Activated effector memory CD4-positive, alpha-beta T cell treated with anti-CD3 and anti-CD28 coated beads, Interleukin-2, amount 50 U/mL, for 16 hours (primary cell): ENCODE measurements around the gene TMC5.
"Not testable (repeated sequence)": the region's sequence is repeated elsewhere in the genome, so short reads cannot be mapped to it uniquely, and the experiment has no call there.

Experiments
- DNase-seq: peaks from one replicate; pipeline ENCODE4 v3.0.0-alpha.2; 2020

The TMC5 gene, protein sequence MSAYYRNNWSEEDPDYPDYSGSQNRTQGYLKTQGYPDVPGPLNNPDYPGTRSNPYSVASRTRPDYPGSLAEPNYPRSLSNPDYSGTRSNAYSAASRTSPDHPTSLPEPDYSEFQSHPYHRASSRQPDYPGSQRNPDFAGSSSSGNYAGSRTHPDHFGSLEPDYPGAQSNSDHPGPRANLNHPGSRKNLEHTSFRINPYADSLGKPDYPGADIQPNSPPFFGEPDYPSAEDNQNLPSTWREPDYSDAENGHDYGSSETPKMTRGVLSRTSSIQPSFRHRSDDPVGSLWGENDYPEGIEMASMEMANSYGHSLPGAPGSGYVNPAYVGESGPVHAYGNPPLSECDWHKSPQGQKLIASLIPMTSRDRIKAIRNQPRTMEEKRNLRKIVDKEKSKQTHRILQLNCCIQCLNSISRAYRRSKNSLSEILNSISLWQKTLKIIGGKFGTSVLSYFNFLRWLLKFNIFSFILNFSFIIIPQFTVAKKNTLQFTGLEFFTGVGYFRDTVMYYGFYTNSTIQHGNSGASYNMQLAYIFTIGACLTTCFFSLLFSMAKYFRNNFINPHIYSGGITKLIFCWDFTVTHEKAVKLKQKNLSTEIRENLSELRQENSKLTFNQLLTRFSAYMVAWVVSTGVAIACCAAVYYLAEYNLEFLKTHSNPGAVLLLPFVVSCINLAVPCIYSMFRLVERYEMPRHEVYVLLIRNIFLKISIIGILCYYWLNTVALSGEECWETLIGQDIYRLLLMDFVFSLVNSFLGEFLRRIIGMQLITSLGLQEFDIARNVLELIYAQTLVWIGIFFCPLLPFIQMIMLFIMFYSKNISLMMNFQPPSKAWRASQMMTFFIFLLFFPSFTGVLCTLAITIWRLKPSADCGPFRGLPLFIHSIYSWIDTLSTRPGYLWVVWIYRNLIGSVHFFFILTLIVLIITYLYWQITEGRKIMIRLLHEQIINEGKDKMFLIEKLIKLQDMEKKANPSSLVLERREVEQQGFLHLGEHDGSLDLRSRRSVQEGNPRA

DNA sequence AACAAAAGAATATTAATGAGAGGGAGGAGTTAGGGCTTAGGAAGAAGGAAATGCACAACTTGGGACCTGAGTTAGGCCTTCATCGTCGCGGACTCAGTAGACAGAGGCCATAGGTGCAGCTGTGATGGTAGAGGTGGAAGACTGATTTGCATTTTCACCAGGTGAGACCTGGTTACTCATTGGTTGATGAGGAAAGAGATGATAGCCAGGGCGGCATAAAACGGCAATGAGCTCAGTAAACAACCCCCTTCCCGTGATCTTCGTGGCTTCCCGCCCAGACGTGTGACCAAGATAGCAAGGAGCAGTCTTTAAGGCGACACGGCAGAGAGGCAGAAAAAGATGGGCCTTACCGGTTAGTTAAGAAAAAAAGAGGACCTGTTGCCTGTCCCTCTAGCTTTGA, at the start of gene TMC5:
Gene TMC5 (plus strand): TSS at position 244 of the 400 bp plus-strand sequence. CDS start 22,156 bp downstream, outside the sequence.
- no peak for DNase-seq

DNA sequence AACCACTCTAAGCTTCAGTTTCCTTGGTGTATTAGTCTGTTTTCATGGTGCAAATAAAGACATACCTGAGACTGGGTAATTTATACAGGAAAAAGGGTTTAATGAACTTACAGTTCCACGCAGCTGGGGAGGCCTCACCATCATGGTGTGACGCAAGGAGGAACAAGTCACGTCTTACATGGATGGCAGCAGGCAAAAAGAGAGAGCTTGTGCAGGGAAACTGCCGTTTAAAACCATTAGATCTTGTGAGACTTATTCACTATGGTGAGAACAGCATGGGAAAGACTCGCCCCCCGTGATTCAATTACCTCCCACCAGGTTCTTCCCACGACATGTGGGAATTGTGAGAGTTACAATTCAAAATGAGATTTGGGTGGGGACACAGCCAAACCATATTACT, 45.1 kb upstream of the TMC5 start:
- DNase-seq: not testable (repeated sequence)

DNA sequence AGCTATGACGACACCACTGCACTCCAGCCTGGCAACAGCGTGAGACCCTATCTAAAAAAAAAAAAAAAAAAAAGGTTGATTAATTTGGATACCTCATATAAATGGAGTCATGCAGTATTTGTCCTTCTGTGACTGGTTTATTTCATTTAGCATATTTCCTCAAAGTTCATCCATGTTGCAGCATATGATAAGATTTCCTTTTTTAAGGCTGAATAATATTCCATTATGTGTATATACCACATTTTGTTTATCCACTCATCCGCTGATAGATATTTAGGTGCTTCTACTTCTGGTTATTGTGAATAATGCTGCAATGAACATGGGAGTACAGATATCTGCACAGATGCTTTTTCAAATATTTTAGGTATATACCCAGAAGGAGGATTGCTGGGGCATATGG, 43.3 kb upstream of the TMC5 start:
- no peak for DNase-seq

DNA sequence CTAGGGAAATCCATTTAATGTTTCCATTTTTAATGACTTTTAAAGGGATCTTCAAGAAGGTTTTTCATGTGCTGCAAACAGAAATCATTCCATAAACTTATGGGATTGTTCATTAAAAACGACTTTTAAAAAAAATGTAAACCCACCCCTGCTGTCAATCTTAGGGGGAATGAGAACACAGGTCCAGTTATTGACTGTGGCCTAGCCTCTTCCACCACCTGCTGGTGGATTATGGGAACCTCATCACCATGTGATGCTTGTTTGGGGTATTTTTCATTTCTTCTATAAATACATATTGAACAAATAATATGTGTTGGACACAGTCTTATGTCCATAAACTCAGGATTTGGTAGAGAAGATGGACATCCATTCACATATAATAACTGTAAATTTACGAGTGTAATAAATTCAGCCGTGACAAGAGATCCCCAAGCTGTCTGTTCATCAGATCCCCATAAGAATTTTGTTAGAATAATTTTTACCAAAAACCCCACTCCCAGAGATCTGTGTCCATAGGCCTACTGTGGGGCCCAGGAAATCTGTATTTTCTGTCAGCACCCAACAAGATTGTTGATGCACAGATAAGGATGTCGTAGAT, 42.0 kb upstream of the TMC5 start:
- no peak for DNase-seq

DNA sequence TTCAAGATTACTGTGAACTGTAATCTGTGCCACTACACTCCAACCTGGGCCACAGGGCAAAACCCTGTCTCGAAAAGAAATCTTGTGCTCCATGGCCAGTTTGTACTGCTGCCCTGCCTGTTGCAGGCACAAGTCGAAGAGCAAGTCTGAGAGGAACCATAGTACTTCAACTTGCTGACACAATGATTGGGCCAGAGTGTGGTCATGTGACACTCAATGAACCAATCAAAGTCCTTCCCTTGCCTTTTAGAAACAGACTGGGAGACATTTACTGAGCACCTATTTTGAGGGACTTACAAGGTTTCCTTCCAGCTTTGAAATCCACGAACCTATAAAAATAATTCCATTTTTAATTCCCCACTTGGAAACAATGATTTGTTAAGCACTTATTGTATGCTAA, 39.8 kb upstream of the TMC5 start:
- DNase-seq: no peak

DNA sequence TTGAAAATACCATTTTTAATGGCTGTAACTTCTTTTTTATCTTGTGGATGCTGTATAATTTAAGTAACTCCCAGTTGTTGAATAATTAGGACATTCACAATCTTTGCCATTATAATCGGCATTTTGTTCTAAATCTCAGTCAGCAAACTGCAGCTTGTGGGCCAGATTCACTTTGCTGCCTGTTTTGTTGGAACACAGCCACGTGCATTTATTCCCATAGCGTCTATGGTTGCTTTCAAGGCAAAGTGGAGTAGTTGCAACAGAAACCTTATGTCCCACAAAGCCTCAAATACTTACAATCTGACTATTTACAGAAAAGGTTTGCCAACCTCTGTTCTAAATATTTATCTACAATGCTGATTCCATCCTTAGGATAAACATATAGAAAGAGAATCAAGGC, 39.2 kb upstream of the TMC5 start:
- no peak for DNase-seq

DNA sequence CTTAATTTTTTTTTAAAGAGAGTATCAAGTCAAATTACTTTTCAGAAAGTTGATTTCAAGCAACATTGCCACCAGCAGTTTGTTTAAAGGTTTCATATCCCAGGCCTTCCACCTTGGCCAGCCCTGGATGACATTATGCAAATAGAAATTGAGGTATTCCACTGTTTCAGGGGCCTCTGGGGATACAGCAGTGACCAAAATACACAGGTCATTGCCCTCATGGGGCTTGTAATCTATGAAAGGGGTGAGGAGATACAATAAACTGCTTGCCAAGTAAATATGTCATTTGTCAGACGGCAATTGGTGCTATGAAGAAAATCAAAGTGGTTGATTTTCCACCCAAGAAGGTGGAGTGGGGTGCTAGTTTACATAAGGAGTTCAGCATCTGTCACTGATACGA, 37.8 kb upstream of the TMC5 start:
- no peak for DNase-seq

DNA sequence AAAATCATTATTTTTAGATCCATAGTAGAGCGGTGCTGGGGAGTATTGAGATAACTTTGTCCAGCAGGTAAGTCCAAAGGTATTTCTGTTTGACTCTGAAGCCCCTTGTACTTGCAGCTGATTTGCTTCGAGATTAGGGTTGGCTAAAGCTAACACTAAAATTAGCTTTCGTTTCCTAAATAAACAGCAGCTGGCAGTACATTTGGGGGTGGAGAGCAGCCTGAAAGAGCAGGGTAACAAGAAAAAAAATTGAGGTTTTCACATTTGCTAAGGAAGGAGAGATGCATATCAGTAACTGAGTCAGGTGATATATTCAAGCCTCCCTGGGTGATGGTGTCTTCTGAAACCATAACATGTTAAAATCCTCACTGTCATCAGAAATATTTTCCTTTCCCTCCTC, 37.4 kb upstream of the TMC5 start:
- DNase-seq: no peak

DNA sequence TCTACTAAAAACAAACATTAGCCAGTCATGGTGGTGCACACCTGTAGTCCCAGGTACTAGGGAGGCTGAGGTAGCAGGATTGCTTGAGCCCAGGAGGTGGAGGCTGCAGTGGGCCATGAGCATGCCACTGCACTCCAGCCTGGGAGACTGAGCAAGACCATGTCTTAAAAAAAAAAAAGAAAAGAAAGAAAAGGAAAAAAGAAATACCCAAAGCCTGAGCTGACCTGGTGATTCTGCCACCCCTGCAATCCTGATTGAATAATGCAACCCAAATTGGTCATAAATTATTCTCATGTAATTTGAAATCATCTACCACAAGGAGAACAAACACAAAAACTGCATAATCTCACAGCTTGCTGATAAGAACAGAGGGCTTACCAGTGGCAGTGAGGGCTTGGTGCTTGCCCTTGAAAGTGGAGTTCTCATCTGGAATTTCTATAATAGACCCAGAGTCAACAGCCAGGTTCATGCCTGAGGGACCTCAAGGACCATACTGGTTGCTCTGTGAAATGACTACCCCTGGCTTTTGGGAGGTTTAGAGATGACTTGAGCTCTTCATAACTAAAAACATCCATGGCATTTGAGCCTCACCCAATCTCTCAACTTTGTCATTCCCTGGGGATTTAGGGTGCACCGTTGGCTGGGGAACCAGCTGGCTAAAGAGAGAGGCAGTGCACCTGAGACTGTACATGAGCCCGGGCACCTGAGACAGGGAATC, 35.4 kb upstream of the TMC5 start:
- no peak for DNase-seq

DNA sequence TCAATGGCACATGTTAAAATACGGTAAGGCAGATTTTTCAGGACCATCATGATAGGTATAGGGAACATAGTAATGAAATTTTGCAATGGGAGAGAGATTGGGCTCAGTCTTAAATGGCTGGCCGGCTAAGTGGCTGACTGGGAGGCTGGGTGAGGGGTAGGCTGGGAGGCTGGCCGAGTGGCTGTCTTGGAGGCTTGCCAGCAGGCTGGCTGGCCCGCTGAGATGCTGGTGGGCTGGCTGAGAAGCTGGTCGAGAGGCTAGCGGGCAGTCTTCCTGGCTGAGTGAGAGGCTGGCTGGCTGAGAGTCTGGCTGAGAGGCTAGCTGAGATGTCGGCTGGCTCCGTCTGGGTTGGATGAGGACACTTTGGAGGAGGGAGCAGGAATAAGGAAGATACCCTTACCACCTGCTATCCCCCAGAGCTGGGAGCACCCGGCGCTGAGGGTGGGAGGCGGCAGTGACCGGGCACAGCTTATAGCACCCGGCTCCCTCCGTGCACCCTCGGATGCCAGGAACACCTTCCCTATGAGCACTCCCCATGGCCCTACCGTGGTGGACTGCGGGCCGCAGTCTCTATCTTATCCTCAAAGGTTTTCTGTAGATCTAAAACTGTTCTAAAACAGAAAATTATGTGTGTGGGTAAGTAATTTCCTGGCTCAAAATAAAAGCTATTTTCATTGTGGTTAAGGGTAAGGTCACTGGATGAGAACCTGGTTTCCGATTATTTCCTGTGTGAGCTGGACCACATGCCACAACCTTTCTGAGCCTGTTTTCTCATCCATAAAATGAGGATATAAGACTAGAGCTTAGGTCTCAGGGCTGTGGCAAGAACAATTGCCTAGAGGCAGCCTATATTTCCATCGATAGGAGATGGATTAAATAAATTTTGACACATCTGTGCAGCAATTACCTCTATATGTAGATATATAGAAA, 34.5 kb upstream of the TMC5 start:
- no peak for DNase-seq

DNA sequence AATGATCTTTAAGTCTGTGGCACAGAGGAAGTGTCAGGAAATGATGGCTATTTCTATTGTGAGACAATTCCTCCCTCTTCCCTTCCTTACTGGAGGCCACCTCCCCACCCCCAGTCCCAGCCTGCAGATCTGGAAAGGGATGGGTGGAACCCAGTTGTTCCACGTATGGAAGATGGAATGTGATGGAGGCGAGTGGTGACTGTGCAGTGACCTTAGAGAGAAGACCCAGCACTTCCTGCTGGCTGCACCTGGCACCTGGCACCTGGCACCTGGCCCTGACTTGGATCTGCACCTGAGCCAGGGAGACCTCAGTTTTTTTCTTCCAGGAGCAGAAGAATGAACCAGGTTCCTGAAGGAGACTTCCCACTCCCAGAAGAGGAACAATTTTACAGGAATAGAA, 33.0 kb upstream of the TMC5 start:
- DNase-seq: no peak

DNA sequence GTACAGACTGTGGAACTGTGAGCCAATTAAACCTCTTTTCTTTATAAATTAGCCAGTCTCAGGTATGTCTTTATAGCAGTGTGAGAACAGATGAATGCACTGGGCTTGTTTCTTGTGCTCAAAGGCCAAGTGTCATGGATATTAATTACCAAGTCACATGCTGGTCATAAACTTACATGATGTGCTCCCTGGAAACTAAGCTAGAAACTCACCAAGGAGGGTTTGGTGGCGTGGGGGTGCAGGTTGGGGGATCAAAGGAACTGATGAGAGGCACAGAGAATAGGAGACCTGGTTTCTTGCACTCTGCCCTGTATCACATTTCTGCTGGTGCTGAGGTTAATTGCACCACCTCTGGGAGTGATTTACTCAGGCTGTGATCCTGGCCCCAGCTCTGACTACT, 31.2 kb upstream of the TMC5 start:
- DNase-seq: no peak

DNA sequence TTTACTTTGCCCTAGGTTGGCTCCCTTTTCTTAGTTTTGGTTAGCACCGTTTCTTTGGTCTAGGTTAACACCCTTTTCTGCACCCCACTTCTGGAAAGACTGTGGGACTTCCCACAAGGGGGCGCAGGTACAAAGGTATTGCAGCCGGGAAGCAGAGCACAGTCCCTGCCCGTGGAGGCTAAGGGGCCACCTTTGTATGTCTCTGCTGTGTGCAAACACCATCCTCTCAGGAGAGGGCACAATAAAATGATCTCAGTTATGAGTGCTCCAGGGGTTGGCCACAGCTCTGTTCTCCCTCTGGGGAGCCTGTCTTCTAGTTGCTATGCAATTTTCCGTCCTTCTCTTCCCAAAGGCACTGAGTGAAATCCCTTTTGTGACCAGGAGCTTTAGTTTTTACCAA, 28.4 kb upstream of the TMC5 start:
- peak; percentile 76 for DNase-seq

DNA sequence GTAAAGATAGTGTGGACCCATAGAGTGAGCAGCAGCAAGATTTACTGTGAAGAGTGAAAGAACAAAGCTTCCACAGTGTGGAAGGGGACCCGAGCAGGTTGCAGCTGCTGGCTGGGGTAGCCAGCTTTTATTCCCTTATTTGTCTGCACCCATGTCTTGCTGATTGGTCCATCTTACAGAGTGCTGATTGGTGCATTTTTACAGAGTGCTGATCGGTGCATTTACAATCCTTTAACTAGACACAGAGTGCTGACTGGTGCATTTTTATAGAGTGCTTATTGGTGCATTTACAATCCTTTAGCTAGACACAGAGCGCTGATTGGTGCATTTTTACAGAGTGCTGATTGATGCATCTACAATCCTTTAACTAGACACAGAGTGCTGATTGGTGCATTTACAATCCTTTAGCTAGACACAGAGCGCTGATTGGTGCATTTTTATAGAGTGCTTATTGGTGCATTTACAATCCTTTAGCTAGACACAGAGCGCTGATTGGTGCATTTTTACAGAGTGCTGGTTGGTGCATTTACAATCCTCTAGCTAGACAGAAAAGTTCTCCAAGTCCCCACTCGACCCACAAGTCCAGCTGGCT, 26.4 kb upstream of the TMC5 start:
- DNase-seq: not testable (repeated sequence)

DNA sequence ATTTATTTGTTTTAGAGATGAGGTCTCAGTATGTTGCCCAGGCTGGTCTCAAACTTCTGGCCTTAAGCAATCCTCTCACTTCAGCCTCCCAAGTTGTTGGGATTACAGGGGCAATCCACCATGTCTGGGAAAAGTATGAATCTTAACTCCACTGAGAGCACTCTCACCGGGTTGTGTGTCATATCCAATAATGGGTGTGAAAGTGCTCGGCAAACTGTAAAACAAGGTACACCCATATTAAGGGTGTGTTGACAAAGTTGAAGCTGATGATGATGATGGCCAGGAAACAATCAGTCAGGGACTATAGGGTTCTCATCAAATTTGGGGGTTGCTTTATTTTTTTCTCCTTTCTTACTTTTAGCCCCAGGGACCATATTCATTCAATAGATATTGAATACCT, 25.3 kb upstream of the TMC5 start:
- DNase-seq: no peak

DNA sequence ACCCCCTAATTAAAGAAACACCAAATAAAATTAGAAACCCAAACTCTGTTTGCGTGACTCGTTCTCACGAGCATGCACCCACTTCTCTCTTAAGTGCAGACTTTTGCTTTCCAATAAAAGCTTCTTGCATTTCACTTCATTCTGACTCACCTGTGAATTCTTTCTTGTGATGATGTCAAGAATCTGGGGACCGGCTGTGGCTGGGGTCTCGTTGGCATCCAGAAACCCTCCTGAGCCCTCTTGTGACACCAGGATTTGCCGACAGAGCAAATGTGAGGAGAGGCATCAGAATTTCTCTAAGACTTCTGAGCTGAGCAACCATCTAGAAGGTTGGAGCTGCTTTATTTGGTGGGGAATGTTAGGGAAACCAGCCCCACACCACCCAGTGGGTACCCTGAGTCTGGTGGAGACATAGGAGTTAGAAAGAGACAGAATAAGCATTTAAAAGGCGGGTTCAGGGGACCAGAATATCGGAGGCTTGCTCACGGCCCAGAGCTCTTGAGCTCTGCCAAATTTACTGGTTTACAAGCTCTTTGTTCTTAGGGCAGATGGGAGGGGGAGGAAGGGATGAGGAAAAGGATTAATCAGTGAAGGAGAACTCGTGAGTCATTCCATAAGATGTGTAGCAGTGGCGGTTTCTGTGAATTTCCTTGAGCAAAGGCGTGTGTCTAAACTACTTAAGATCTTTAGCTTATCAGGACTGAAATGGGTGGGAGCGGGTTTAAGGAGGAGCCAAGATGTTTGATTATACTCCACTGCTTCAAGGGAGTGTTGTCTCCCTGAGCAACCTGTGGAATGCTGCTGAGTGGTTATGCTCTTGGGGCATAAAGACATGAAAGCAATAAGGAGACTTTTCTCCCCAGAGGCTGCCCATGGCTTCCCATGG, 24.2 kb upstream of the TMC5 start:
- DNase-seq: no peak

DNA sequence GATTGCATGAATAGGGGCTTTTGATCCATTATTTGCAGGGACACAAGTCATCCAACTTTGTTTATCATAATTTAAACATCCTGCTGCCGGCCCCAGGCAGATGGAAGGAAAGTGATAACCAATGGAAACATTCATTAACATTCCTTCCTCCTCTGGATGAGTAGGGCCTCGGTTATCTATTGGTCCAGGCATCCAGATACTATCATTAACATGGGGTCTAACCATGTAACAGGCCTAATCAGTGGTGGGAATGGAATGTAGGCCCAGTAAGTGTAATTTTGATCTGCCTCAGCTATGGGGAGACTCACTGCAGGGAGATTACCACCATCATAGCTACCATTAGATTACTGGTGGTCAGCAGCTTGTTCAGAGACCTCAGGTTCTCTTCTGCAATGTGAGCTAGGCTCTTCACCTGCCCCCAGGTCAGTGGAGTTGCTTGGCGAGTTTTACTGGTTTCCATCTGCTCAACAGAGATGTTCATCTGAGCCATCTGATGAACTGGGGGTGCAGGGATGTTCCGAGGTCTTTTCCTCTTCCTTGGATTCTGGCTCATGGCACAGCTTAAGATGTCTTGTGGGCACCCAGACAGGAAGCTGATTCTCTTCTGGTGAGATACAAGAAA, 21.9 kb upstream of the TMC5 start:
- not testable (repeated sequence) for DNase-seq

DNA sequence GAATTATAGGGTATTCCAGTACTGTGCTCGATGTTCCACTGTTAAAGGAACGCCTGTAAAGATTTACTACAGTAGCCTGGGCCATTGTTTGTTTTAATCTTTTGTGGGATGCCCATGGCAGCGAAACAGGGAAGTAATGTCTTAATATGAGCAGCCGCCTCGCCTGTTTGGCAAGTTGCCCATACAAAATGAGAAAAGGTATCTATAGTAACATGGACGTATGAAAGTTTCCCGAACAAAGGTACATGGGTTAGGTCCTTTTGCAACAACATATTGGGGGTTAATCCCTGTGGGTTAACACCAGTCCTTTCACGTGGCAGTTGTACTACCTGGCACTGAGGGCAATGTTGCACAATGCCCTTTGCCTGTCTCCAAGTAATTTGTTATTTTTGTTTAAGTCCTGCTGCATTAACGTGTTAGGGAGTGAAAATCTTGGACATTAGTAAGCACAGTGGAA, 21.1 kb upstream of the TMC5 start:
- DNase-seq: no peak

DNA sequence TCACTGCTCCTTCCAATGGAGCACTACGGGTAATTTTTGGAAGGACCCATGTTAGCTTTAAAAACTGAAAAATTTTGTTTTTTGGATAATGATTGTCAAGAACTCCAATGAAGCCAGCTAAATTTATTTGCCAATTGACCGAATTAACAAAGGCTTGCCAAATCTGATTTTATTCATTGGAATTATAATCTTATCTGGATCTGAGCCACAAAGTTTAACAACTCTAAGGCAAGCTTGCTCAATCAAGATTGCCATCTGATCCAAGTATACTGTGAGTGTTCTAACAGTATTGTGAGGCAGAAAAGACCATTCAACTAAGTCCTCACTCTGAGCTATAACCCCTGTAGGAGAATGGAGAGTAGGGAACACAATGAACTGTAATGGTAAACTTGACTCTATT, 20.3 kb upstream of the TMC5 start:
- DNase-seq: not testable (repeated sequence)

DNA sequence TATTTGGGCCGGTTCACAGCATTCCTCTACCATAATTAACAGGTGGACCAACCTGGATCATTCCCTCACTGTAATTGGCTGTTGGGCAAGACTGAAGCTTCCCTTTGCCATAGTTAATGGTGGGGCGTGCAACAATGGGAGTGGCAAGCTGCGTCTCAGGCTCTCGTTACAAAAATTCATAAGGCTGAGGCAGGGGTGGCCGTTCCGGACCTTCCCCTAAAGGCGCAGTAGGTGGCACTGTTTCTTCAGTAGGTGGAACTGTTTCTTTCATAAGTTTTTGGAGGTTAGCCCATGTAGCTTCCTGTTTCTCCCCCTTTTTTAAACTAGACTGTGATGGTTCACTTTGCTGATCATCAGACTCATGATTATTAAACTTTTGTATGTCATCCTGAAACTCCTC, 17.0 kb upstream of the TMC5 start:
- no peak for DNase-seq
